NT2/D1 (cell line): ENCODE results near the gene TSC2.
"Not testable (repeated sequence)": the region's sequence is repeated elsewhere in the genome, so short reads cannot be mapped to it uniquely, and the experiment has no call there.

Source experiments
- SUZ12 ChIP-seq: IDR thresholded peaks from 2 replicates; pipeline ENCODE4 v1.6.1; 2011; ENCODE audit not compliant: insufficient read length, insufficient read depth; ENCODE audit errors: extremely low read depth
- YY1 ChIP-seq: IDR thresholded peaks from 2 replicates; pipeline ENCODE4 v1.6.1; 2011; ENCODE audit not compliant: insufficient read length, insufficient read depth
- ZNF274 ChIP-seq: IDR thresholded peaks from 2 replicates; pipeline ENCODE4 v1.6.1; 2011; ENCODE audit warnings: mild to moderate bottlenecking, low read depth, low read length

GRCh38 chr16:2117341-2117740, 69.6 kb downstream of the TSC2 start:
- not testable (repeated sequence) for TF ChIP-seq YY1, ZNF274, SUZ12
